Spleen (tissue), 7 donors: Measurements from ENCODE around the gene LSM2.

Experiments used
- CTCF ChIP-seq, 11 experiments: fragments of 200-600 bp in 7 of 11; fragments of 450-650 bp in 4 of 11; sonication (generic) in 4 of 11; IDR thresholded peaks in 8 of 11; conservative IDR thresholded peaks in 3 of 11; 1 replicate in 7 of 11; 2 replicates in 4 of 11; pipeline versions ENCODE4 v1.4.0 to v1.8.0; 2016 to 2021; ENCODE audit warnings: antibody characterized with exemption in 11 of 11, inconsistent platforms in 4 of 11, mild to moderate bottlenecking in 1 of 11
- POLR2A ChIP-seq, 3 donors: fragments of 450-650 bp; IDR thresholded peaks; one replicate each; pipeline ENCODE4 v1.5.1; 2017; ENCODE audit warnings: antibody characterized with exemption in 3 of 3, mild to moderate bottlenecking in 1 of 3
- POLR2AphosphoS5 ChIP-seq, 3 donors: sonication (generic); formaldehyde crosslinking; IDR thresholded peaks; one replicate each; pipeline ENCODE4 v1.5.1; 2017; ENCODE audit warnings: antibody characterized with exemption in 3 of 3
- donor health status: DM: no; HTN: no; CAD: no; lungs with moderate emphysema.
- donor health status: DM: no; HTN: no; CAD: no.
- donor health status: DM: no; HTN: no; CAD: no.

- TF ChIP-seq CTCF (IDR thresholded peaks at IDR 0.05 in 8 of 11, conservative IDR thresholded peaks at IDR 0.05 in 3 of 11): no peak
- no peak for TF ChIP-seq POLR2A (IDR thresholded peaks at IDR 0.05)
- TF ChIP-seq POLR2AphosphoS5 (IDR thresholded peaks at IDR 0.05): no peak
These were observed 11.7 kb downstream of the LSM2 start for GRCh38 chr6:31794866-31795615.
